HG03196 (cell line): Measurements from ENCODE around the gene NEURL1.

Experiments
- ATAC-seq: cut with Tn5 transposase; IDR thresholded peaks from one replicate; pipeline ENCODE4 v1.9.1; 2021; ENCODE audit not compliant: unreplicated experiment

Gene NEURL1

GRCh38 chr10:103493362-103493915 is at the start of gene NEURL1:
Gene NEURL1, plus strand, starts transcription at chr10:103493705. Its CDS starts 683 bp downstream, at chr10:103494388.
- ATAC-seq: no peak

- no peak for ATAC-seq
Measured at GRCh38 chr10:103444478-103444877, 49.0 kb upstream of the NEURL1 start.

DNA sequence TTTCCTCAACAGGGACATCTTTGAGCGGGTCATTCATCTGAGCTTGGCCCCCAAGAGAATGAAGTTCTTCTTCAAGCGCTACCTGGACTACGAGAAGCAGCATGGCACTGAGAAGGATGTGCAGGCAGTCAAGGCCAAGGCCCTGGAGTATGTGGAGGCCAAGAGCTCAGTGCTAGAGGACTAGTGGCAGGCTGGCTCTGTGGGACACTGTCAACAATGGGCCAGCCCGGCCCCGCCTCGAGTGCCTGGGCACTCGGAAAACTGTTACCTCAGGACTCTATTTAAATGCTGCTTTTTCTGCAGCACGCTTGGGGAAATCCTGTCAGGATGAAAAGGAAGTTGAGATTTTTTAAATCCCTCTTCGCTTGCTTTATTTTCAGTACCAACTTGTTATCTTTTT is 48.1 kb upstream of the NEURL1 start:
- ATAC-seq: no peak

DNA sequence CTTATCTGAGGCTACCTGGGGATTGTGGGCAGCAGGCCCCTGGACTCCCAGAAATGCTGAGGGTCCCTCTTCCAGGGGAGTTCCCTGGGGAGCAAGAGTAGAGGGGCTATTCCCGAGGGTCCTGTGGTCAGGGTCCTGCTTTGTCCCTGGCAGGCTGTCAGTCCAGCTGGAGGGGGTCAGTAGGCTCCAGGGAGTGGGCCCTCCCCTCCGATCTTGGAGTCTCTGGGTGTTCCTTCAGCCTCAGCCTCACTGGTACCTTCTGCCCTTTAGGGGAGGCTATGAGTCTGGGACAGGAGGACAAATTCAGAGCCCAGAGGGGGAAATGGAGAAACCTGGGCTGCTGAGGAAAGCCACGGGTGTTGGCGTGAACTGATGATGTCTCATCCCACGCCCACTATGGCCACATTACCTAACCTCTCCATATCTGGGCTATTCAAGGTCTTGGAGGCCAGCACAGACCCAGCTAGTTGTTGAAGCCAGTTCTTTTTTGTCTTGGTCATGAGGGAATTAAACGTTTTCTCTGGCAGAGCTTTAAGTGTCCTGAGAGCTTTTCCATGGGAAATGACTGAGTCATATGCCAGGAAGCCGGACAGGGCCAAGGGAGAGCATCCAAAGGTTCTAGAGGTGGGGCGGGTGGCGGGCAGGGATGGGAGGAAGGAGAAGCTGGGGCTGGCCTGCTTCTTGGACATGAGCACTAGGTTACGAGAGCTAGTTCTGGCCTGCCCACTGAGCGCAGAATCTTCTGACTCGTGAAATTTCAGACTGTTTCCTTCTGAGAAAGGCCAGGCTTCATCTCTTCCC is 47.5 kb upstream of the NEURL1 start:
- no peak for ATAC-seq

- no peak for ATAC-seq
Measured at GRCh38 chr10:103447187-103447586, 46.3 kb upstream of the NEURL1 start.

DNA sequence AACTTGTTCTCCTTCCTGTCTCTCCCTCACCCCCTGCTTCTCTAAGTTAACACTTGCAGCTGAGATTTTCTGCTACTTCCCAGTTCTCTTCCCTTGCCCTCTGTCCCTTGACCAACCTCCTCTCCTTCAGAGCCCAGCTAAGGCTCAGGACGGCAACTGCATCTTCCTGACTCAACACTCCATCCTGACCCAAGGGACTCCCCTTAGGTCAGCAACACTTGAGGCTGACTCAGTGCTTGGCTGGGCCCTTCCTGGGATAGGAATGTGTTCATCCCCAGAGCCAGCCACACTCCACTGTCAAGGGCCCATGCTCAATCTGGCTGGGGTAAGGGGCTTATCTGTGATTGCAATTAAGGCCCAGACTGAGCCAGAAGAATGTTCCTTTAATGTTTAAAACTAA is 44.8 kb upstream of the NEURL1 start:
- ATAC-seq: no peak

DNA sequence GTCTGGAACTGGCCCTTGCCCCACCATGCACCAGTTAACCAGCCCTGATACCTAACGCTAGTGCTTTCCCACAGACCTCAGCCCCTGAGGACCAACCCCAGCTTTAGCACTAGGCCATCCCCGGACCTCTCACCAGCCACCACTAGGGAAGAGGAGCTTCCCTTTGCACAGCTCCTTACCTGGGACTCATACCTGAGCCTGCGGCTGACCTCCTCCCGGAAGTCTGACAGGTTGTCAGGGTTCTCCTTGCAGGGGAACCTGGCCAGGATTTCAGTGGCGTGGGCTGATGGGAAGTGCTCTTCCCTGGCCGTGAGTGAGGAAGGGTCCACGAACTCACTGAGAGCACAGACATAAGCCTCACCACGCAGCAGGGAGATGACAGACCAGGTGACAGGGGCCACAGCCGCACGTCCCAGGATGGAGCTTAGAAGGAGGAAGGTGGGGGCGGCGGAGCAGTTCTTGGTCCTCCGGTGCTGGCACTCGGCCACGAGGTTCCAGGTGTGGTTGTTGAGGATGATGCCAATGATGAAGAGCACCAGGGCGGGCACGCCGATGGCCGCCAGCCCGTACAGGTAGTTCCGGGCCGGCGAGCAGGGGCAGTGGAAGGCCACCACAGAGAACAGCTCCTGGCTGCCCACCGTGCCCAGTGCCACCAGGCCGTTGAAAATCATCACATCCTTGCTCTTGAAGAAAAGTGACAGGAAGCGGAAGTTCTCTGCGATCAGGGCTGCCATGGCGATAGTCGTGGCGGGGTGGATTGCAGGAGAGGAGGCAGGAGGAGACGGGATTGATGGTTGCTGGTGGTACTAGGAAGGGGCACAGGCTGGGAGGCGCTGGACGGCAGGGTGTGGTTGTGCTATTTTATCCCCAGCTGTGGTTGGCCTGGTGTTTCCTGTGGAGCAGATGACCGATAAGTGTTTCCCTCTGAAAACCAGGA is 44.0 kb upstream of the NEURL1 start:
- no peak for ATAC-seq

GRCh38 chr10:103450201-103450695 is 43.3 kb upstream of the NEURL1 start:
- no peak for ATAC-seq

- no peak for ATAC-seq
Measured at GRCh38 chr10:103451091-103451813, 42.3 kb upstream of the NEURL1 start.

- no peak for ATAC-seq
Measured at GRCh38 chr10:103451831-103452505, 41.5 kb upstream of the NEURL1 start, which contains the start of gene CALHM2. Gene CALHM2, minus strand, starts transcription at chr10:103452370. Its CDS starts 2,429 bp downstream, at chr10:103449941.

- ATAC-seq: no peak
Measured at GRCh38 chr10:103452506-103453230, 40.8 kb upstream of the NEURL1 start.

DNA sequence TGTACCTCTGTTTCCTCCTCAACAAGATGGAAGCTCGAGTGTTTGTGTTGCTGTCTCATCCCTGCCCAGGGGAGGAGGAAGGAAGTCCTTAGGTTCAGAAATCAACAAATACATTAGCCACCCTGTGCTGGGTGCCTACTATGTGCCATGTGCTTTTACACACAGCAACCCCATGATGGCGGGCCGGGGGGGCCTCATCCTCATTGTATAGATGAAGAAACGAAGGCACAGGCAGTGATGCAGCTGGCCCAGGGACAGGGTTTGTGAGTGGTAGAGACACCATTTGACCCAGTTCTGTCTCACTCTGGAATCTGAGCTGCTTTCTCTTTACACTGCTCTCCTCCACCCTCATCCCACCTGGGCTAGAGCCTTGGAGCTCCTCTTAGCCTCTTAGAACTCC is 39.5 kb upstream of the NEURL1 start:
- ATAC-seq: no peak

DNA sequence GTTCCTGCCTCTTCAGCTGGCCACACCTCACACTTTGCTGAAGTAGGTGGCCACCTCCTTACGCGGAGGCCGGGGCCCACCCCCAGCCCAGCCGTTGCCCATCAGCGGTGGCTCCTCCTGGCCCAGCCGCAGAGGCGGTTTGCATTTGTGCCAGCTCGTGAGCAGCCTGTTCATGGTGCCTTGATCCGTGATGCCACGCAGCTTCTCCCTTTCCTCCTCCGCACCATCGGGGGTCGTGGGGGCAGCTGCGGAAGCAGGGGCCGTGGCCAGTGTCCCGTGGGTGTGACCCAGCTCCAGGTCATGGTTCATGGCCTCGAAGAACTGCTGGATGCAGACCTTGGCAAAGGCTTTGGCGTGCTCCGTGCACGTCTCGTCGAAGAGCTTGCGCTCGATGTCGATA is 38.3 kb upstream of the NEURL1 start:
- no peak for ATAC-seq

DNA sequence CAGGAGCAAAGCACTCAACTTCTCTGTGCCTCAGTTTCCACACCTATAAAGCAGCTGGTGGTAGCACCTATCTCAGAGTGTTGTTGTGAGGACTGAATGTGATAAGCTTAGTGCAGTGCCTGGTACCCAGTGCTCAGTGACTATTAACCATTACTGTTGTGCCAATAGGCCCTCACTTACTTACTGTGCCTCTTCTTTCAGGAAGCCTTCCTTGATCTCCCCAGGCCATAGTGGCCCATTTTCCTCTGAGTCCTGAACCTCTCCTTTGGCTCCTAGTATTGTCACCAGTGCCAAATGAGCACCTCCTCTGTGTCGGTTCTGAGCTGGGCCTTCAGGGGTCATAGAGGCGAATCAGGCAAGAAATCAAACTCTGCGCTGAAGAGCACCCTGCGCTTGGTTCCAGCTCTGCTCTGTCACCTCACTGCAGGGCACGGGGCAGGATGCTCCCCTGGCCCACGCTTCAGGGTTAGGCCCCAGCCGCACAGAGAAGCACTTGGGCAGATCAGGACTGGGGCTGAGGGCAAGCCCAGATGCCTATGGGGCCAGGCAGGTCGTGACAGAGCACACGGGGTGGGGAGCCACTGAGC is 37.3 kb upstream of the NEURL1 start:
- ATAC-seq: no peak

- ATAC-seq: no peak
Measured at GRCh38 chr10:103457176-103457712, 36.3 kb upstream of the NEURL1 start.

DNA sequence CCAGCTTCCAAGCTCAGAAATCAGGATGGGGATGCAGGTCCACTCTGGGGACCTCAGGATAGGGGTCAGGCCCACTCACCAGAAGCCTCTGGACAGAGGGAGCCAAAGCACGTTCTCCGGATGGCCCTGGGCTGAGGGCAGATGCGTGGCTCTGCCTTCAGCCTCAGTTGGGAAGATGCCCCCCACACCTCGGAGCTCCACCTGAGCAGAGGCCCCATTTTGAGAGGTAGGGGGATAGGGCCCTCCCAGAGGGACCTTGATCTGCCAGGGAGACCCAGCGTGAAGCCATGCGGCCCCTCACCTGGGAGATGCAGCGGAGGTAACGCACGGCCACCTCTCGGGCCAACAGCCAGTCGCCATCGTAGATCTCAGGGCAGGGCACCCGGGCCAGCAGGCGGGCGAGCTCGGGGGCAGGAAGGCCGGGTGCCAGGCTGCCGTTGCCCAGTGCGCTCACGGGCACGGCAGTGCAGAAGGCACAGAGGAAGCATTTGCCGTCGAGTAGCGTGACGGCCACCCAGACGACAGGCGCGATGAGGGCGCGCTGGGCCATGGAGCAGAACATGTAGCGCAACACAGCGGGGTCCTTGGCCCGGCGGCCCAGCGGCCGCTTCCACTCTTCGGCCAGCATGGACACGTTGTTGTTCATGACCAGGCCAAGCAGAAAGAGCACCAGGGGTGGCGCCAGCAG is 35.5 kb upstream of the NEURL1 start:
- no peak for ATAC-seq

DNA sequence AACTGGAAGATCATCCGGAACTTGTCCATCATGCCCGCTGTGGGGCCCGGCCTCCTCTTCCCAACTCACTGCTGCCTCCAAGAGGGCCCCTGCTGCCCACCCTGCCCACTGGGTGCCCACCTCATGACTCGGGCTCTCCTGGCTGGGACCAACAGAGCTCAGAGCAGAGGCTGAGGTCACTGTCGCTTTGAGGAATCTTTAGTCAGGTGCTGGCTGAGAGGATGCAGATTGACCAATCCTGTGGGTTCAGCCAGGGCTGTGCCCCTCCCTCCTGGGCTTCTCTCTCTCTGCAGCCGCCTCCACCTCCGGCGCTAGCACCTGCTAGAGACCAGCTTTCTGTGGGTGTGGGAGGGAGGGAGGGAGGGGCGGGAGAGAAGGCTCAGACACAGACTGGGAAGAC is 34.8 kb upstream of the NEURL1 start, which contains the start of gene CALHM1:
CALHM1 (minus strand) TSS at position 181 of the 400 bp plus-strand sequence; CDS start at position 32, 149 bp downstream.
- no peak for ATAC-seq

DNA sequence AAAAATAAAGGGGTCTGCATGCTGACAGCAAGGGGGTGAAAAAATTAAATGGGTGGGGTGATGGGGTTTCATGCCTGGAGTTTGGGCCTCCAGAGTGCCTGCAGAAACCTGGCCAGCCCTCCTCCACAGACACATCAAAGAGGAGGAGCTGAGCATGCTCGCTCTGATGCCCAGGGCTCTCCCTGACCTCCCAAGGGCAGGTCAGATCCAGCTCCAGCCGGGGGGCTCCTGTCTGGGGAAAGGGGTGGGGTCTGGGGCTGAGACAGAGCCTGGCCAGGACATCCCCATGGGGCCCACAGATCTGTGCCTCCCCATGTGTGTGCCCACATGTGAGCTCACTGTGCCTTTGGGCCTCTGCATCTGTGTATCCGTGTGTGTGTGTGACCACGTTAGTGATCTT is 33.9 kb upstream of the NEURL1 start:
- no peak for ATAC-seq
